HepG2 (cell line): ENCODE measurements around the gene CLEC10A. TPM values are rescaled to one million over a fixed set of nuclear protein-coding genes. Genes with fewer than 3 reads are reported as not detected.

Experiments used
- SOX13 ChIP-seq, 3 experiments: fragments of 450-650 bp in 1 of 3; sonication (generic) in 1 of 3; formaldehyde crosslinking in 1 of 3; IDR thresholded peaks in 2 of 3; conservative IDR thresholded peaks in 1 of 3; 2 replicates each; pipeline versions ENCODE4 v1.5.0 to v1.6.1; 2016 to 2020; ENCODE audit warnings: antibody characterized with exemption in 1 of 3, mild to moderate bottlenecking in 1 of 3, missing compliant biosample characterization in 1 of 3, missing genetic modification reagents in 1 of 3, moderate library complexity in 1 of 3
- SRSF9 ChIP-seq: fragments of 200-400 bp; formaldehyde crosslinking; IDR thresholded peaks from 2 replicates; pipeline ENCODE4 v1.6.1; 2018; ENCODE audit warnings: borderline replicate concordance, mild to moderate bottlenecking, low read depth, low read length; ENCODE audit not compliant: insufficient read depth, poor library complexity, severe bottlenecking
- ZNF232 ChIP-seq: sonication (generic); formaldehyde crosslinking; IDR thresholded peaks from 2 replicates; pipeline ENCODE4 v1.4.0; 2020; ENCODE audit warnings: missing genetic modification reagents, borderline replicate concordance
- polyA plus RNA-seq, 8 experiments: library from polyadenylated mRNA; depleted of rRNA in 3 of 8; stranded (reverse) in 7 of 8; unstranded in 1 of 8; fragments of >200 nt; fragmentation: Illumina TruSeq in 4 of 8; extraction: Trizol in 4 of 8; gene quantifications; 2 replicates each; pipeline versions ENCODE4 v1.2.1 to v1.2.3, GENCODE V29; 2011 to 2016; ENCODE audit warnings: low read depth in 4 of 8, missing spikeins in 1 of 8, mixed read lengths in 1 of 8; ENCODE audit not compliant: insufficient read depth in 1 of 8
- total RNA-seq, 5 experiments: library from RNA; depleted of rRNA; stranded (reverse); fragments of >200 nt; fragmentation: Illumina TruSeq; extraction: Trizol; gene quantifications; 2 replicates each; pipeline ENCODE4 v1.2.3, GENCODE V29; 2016; ENCODE audit warnings: low read depth in 1 of 5
- TF ChIP-seq, protein P1 (sequence below): sonication (generic); formaldehyde crosslinking; conservative IDR thresholded peaks from 2 replicates; pipeline ENCODE4 v1.4.0; 2020; ENCODE audit warnings: missing genetic modification reagents
- TF ChIP-seq, protein P2 (sequence below): sonication (generic); formaldehyde crosslinking; IDR thresholded peaks from 2 replicates; pipeline ENCODE4 v1.4.0; 2020; ENCODE audit warnings: missing genetic modification reagents
- TF ChIP-seq, protein P3 (sequence below): fragments of 450-650 bp; IDR thresholded peaks from 2 replicates; pipeline ENCODE4 v1.6.1; 2017; ENCODE audit warnings: mild to moderate bottlenecking
- TF ChIP-seq, protein P4 (sequence below): sonication (generic); formaldehyde crosslinking; IDR thresholded peaks from 2 replicates; pipeline ENCODE4 v1.4.0; 2020; ENCODE audit warnings: missing genetic modification reagents

CLEC10A gene
- total and polyA plus RNA-seq, 2 of the 13 experiments (the other 11 are each of a cell fraction or from before 2014, with no cell fraction given) = 0.33 TPM; not detected in 1

DNA sequence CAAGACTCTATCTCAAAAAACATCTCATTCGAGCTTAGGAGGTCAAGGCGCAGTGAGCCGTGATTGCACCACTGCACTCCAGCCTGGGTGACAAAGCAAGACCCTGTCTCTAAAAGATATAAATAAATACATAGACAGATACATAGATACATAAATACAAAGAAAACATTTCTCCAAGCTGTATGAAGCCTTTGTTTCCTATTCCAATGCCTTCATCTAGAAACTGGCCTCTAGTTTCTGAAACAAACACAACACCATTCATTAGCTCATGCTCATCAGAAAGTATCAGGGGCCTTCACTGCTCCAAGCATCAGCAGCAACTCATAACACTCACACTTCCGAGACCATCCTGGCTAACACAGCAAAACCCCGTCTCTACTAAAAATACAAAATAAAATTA is 44.9 kb upstream of the CLEC10A start (continued):
- TF ChIP-seq, protein P1, sequence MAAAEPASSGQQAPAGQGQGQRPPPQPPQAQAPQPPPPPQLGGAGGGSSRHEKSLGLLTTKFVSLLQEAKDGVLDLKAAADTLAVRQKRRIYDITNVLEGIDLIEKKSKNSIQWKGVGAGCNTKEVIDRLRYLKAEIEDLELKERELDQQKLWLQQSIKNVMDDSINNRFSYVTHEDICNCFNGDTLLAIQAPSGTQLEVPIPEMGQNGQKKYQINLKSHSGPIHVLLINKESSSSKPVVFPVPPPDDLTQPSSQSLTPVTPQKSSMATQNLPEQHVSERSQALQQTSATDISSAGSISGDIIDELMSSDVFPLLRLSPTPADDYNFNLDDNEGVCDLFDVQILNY (CRISPR knock-in tag) = no peak
- TF ChIP-seq, protein P2, sequence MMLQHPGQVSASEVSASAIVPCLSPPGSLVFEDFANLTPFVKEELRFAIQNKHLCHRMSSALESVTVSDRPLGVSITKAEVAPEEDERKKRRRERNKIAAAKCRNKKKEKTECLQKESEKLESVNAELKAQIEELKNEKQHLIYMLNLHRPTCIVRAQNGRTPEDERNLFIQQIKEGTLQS (CRISPR knock-in tag) = no peak
- TF ChIP-seq SOX13 (IDR thresholded peaks at IDR 0.05) (no peak), SOX13 (CRISPR knock-in tag; conservative IDR thresholded peaks at IDR 0.05 in 1 of 2, IDR thresholded peaks at IDR 0.05 in 1 of 2) (no peak), ZNF232 (CRISPR knock-in tag) (no peak), SRSF9 (no peak)
- TF ChIP-seq, protein P3, sequence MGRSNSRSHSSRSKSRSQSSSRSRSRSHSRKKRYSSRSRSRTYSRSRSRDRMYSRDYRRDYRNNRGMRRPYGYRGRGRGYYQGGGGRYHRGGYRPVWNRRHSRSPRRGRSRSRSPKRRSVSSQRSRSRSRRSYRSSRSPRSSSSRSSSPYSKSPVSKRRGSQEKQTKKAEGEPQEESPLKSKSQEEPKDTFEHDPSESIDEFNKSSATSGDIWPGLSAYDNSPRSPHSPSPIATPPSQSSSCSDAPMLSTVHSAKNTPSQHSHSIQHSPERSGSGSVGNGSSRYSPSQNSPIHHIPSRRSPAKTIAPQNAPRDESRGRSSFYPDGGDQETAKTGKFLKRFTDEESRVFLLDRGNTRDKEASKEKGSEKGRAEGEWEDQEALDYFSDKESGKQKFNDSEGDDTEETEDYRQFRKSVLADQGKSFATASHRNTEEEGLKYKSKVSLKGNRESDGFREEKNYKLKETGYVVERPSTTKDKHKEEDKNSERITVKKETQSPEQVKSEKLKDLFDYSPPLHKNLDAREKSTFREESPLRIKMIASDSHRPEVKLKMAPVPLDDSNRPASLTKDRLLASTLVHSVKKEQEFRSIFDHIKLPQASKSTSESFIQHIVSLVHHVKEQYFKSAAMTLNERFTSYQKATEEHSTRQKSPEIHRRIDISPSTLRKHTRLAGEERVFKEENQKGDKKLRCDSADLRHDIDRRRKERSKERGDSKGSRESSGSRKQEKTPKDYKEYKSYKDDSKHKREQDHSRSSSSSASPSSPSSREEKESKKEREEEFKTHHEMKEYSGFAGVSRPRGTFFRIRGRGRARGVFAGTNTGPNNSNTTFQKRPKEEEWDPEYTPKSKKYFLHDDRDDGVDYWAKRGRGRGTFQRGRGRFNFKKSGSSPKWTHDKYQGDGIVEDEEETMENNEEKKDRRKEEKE = no peak
- TF ChIP-seq, protein P4, sequence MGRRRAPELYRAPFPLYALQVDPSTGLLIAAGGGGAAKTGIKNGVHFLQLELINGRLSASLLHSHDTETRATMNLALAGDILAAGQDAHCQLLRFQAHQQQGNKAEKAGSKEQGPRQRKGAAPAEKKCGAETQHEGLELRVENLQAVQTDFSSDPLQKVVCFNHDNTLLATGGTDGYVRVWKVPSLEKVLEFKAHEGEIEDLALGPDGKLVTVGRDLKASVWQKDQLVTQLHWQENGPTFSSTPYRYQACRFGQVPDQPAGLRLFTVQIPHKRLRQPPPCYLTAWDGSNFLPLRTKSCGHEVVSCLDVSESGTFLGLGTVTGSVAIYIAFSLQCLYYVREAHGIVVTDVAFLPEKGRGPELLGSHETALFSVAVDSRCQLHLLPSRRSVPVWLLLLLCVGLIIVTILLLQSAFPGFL (CRISPR knock-in tag) = no peak
